HepG2 (cell line): ENCODE measurements around the gene RAB15. TPM values are rescaled to one million over a fixed set of nuclear protein-coding genes. Genes with fewer than 3 reads are reported as not detected.
A peak's percentile ranks its signal among the peaks of the same experiment; 100 is the strongest.

Experiments used
- EP300 ChIP-seq, 3 experiments: sonication (generic) in 1 of 3; formaldehyde crosslinking in 1 of 3; IDR thresholded peaks; 2 replicates each; pipeline versions ENCODE4 v1.5.1 to v1.6.1; 2011 to 2020; ENCODE audit warnings: low read depth in 2 of 3, low read length in 2 of 3, borderline replicate concordance in 1 of 3, improper control_type of control experiment in 1 of 3, mild to moderate bottlenecking in 1 of 3, missing genetic modification reagents in 1 of 3, moderate library complexity in 1 of 3
- KAT7 ChIP-seq: IDR thresholded peaks from 2 replicates; pipeline ENCODE4 v1.6.1; 2018; ENCODE audit warnings: borderline replicate concordance, missing compliant biosample characterization
- MAFK ChIP-seq, 2 experiments: IDR thresholded peaks in 1 of 2; conservative IDR thresholded peaks in 1 of 2; 2 replicates each; pipeline ENCODE4 v1.6.1; 2011; ENCODE audit warnings: improper control_type of control experiment in 2 of 2, low read length in 2 of 2
- MNT ChIP-seq: fragments of 450-650 bp; IDR thresholded peaks from 2 replicates; pipeline ENCODE4 v1.6.1; 2016
- NCOA5 ChIP-seq: sonication (generic); formaldehyde crosslinking; IDR thresholded peaks from 2 replicates; pipeline ENCODE4 v1.4.0; 2020; ENCODE audit warnings: missing genetic modification reagents
- NFATC3 ChIP-seq: sonication (generic); formaldehyde crosslinking; IDR thresholded peaks from 2 replicates; pipeline ENCODE4 v1.5.1; 2020; ENCODE audit warnings: mild to moderate bottlenecking, missing genetic modification reagents
- NFIC ChIP-seq: IDR thresholded peaks from 2 replicates; pipeline ENCODE4 v1.6.1; 2012; ENCODE audit warnings: mild to moderate bottlenecking, low read length, inconsistent platforms
- NR2F2 ChIP-seq: IDR thresholded peaks from 2 replicates; pipeline ENCODE4 v1.6.1; 2012; ENCODE audit warnings: low read depth, inconsistent platforms, borderline replicate concordance
- ONECUT2 ChIP-seq: sonication (generic); formaldehyde crosslinking; IDR thresholded peaks from 2 replicates; pipeline ENCODE4 v1.4.0; 2020; ENCODE audit warnings: missing genetic modification reagents
- PRPF4 ChIP-seq: fragments of 200-400 bp; formaldehyde crosslinking; IDR thresholded peaks from 2 replicates; pipeline ENCODE4 v1.6.1; 2016; ENCODE audit warnings: low read length, low read depth; ENCODE audit not compliant: poor library complexity, severe bottlenecking
- ZMYM3 ChIP-seq: sonication (generic); formaldehyde crosslinking; IDR thresholded peaks from 2 replicates; pipeline ENCODE4 v1.5.1; 2020; ENCODE audit warnings: mild to moderate bottlenecking, missing genetic modification reagents
- ZNF318 ChIP-seq: sonication (generic); formaldehyde crosslinking; IDR thresholded peaks from 2 replicates; pipeline ENCODE4 v1.4.0; 2020; ENCODE audit warnings: mild to moderate bottlenecking, missing genetic modification reagents
- ZNF496 ChIP-seq: sonication (generic); formaldehyde crosslinking; IDR thresholded peaks from 2 replicates; pipeline ENCODE4 v1.8.1; 2023; ENCODE audit warnings: mild to moderate bottlenecking, moderate library complexity, missing genetic modification reagents; ENCODE audit not compliant: insufficient replicate concordance
- ZNF513 ChIP-seq: sonication (generic); formaldehyde crosslinking; conservative IDR thresholded peaks from 2 replicates; pipeline ENCODE4 v1.5.0; 2020; ENCODE audit warnings: missing genetic modification reagents
- ZNF772 ChIP-seq: sonication (generic); formaldehyde crosslinking; IDR thresholded peaks from 2 replicates; pipeline ENCODE4 v1.5.0; 2020; ENCODE audit warnings: mild to moderate bottlenecking, missing genetic modification reagents
- ZNF83 ChIP-seq: sonication (generic); formaldehyde crosslinking; IDR thresholded peaks from 2 replicates; pipeline ENCODE4 v1.4.0; 2020; ENCODE audit warnings: missing genetic modification reagents, mild to moderate bottlenecking, borderline replicate concordance
- polyA plus RNA-seq, 8 experiments: library from polyadenylated mRNA; depleted of rRNA in 3 of 8; stranded (reverse) in 7 of 8; unstranded in 1 of 8; fragments of >200 nt; fragmentation: Illumina TruSeq in 4 of 8; extraction: Trizol in 4 of 8; gene quantifications; 2 replicates each; pipeline versions ENCODE4 v1.2.1 to v1.2.3, GENCODE V29; 2011 to 2016; ENCODE audit warnings: low read depth in 4 of 8, missing spikeins in 1 of 8, mixed read lengths in 1 of 8; ENCODE audit not compliant: insufficient read depth in 1 of 8
- total RNA-seq, 5 experiments: library from RNA; depleted of rRNA; stranded (reverse); fragments of >200 nt; fragmentation: Illumina TruSeq; extraction: Trizol; gene quantifications; 2 replicates each; pipeline ENCODE4 v1.2.3, GENCODE V29; 2016; ENCODE audit warnings: low read depth in 1 of 5

RAB15 gene
- total and polyA plus RNA-seq, 2 of the 13 experiments (the other 11 are each of a cell fraction or from before 2014, with no cell fraction given): 7.4 to 18.5 TPM

GRCh38 chr14:64942531-64943111 is 29.5 kb downstream of the RAB15 start, which contains the start of gene GPX2 (continued):
- TF ChIP-seq MAFK (conservative IDR thresholded peaks at IDR 0.05 in 1 of 2, IDR thresholded peaks at IDR 0.05 in 1 of 2; ENCODE audit: low read length in 2 of 2) (peak; percentile 66 to 92), ZNF513 (CRISPR knock-in tag) (no peak), MNT (no peak), EP300 (IDR thresholded peaks at IDR 0.05; ENCODE audit: low read depth in 2 of 2, low read length in 2 of 2) (peak in 1 of 2 experiments; percentile 91; a peak in 3 of 4 replicates), EP300 (CRISPR knock-in tag; IDR thresholded peaks at IDR 0.05; ENCODE audit: borderline replicate concordance) (peak; percentile 95), ONECUT2 (CRISPR knock-in tag) (no peak), ZNF496 (CRISPR knock-in tag) (no peak), ZMYM3 (CRISPR knock-in tag) (no peak), NR2F2 (peak; percentile 40; the same call in 1 of the 2 replicates), ZNF772 (CRISPR knock-in tag) (0 out of 2 replicates have a peak, but pooled peaks have one; percentile 46), KAT7 (CRISPR knock-in tag) (0 out of 2 replicates have a peak, but pooled peaks have one; percentile 29), NFATC3 (CRISPR knock-in tag) (no peak), ZNF83 (CRISPR knock-in tag) (no peak), PRPF4 (no peak), NFIC (0 out of 2 replicates have a peak, but pooled peaks have one; percentile 24), NCOA5 (no peak), ZNF318 (0 out of 2 replicates have a peak, but pooled peaks have one; percentile 21)
